HL-60/S4 treated with retinoic acid at 250 ng/mL for 4 days and 3 days (cell line): Measurements from ENCODE around the gene DCUN1D1.

ENCODE experiments used
- in situ Hi-C: fragments of 300-500 bp; cut with MboI; formaldehyde crosslinking; loops from 2 replicates; pipeline ENCODE4 v1.7.0; 2022; ENCODE audit warnings: low sequenced_read_pairs

The DCUN1D1 gene

DNA sequence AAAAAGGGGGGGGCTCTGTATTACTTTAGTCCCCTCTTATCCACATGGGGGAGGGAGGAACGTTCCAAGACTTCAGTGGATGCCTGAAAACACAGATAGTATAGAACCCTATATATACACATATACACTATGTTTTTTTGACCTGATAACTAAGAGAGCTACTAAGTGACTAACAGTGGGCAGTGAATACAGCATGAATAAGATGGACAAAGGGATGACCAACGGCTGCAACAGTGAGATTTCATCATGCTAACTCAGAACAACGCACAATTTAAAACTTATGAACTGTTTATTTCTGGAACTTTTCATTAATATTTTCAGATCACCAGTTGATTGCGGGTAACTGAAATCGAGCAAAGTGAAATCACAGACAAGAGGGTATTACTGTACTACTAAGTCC, 7.3 kb downstream of the DCUN1D1 start:
- in situ Hi-C loops: no loop called here

DNA sequence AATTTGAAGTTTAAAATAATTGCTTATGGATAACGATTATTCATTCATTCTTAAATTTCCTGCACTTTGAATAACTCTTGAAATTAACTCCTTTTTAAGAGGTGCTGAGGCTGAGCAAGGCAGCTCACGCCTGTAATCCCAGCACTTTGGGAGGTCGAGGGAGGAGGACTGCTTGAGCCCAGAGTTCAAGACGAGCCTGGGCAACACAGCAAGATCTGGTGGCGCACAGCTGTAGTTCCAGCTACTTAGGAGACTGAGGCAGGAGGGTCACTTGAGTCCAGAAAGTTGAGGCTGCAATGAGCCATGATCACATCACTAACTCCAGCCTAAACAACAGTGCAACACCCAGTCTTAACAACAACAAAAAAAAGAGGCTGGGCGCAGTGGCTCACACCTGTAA, 8.0 kb downstream of the DCUN1D1 start:
- in situ Hi-C loops: no loop called here

DNA sequence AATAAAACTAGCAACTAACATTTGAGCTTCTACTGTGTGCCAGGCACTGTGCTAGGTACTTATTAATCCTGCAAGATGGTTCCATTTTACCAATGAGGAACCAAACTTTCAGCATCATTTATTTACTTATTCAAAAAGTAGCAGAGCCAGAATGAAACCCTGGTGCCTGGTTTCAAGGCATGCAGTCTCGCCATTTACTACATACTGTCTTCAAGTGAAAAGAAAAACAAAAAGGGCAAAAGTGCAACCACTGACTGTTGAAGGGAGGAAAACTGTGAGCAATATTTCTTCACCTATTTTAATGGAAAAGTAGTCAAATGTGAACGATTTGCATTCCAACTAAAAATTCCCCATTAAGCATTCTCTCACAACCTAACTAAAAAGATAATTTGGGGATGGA, 8.7 kb downstream of the DCUN1D1 start:
- in situ Hi-C loops: no loop called here

DNA sequence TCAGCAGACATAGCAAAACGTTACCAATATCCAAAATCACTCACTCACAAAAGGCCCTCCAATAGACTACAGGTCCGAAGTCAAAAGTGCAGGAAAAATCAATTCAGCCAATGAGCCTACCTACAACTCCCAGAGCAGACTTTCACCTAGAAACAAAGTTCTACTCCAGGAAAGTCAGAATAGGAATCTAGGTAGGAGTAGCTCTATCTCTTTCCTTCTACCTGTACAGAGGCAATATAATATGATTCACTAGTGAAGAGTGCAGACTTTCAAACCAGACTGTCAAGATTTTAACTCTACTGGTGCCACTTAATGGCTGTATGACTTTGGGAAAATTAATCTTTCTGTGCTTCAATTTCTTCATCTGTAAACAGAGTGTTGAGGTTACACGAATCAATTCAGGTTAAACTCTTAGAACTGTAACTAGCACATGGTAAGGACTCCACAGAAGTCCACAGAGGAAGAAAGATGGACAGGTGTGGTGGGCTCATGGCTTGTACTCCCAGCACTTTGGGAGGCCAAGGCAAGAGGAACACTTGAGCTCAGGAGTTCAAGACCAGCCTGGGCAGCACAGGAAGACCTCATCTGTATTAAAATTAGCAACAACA, 9.4 kb downstream of the DCUN1D1 start:
- in situ Hi-C loops: no loop called here

DNA sequence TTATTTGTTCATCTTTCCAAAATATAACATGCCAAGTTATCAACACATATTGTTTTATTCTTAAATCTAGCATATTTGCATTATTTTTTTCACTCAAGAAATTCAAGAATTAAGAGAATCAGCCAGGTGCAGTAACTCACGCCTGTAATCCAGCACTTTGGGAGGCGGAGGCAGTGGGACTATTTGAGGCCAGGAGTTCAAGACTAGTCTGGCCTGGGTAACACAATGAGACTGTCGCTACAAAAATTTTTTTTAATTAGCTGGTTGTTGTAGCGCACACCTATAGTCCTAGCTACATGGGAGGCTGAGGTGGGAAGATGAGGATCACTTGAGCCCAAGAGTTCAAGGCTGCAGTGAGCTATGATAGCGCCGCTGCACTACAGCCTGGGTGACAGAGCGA, 10.5 kb downstream of the DCUN1D1 start:
- in situ Hi-C loops: no loop called here

DNA sequence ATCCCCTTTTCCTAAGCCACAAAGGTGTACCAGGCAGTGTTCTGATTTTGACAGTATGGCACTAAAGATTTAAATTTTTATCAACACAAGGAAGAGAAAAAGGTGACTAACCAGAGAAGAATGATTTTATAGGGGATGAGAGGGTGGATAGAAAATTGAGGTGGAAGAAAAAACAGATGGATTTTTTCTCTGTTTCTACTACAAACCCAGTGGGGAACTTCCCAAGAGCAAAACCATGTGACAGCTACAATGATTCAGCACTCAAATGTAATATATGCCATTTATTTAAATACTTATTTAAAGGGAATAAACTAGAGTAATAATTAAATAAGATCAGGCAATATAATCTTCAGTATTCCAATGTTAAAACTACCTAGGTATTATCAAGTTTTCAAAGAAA, 11.1 kb downstream of the DCUN1D1 start:
- in situ Hi-C loops: no loop called here

DNA sequence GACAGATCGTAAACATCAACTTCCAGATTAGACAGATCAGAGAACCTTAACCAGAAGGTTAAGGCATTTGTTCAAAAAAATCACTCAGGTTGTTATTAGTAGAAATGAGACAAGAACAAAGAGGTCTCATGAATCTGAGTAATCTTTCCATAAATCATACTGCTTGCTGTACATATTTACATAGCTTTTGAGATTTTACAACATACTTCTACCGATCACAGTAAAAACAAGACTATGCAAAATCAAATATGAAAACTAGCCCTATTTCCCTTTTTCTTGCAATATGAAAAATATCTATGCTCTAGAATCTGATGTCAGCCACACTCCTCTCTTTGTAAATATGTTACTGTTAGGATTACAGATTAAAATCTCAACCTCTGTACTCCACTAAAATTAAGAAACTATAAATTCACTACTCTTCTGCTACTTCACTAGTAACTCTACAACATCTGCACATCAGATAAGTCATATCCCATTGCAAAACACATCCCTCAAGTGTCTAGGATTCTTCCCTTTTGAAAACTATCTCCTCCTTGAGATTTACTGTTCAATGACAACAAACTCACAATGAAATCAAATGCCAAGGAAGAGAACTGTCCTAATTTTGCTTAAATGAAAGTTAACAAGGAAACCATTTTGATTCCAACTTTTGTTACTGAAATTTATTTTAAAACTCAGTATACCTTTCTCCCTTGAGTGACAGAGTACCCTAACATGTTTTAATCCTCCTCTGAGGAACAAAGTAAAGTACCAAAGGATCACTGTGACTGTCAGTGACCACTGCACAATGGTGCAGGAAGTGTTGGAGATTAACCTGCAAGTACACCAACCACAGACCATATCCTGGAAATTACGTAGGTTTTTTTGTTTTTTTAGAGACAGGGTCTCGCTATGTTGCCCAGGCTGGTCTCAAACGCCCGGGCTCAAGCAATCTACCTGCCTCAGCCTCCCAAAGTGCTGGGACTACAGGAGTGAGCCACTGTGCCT, 12.8 kb downstream of the DCUN1D1 start:
- in situ Hi-C loops: no loop called here

DNA sequence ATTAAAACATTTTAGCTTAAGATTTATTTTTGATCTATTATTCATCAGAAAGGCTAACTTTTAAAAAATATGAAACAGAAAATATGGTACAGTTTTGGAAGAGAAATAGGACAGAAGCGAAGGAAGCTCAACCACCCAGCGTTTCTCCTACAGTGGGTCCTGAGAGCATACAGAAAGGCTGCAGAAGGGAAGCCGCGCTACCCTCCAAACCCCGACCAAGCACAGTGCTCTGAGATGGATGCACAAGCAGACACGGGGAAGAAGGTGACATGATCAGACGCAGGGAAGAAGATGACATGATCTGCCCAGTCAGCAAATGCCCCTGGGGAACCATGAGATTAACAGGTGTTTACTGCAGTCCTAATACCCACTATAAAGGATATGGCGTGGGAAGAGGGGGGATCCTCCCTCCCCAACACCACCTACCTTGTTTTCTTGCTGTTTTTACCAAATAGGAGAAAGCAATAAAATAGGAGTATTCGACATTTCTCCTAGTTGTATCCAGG, 14.4 kb downstream of the DCUN1D1 start:
- in situ Hi-C loops: no loop called here

DNA sequence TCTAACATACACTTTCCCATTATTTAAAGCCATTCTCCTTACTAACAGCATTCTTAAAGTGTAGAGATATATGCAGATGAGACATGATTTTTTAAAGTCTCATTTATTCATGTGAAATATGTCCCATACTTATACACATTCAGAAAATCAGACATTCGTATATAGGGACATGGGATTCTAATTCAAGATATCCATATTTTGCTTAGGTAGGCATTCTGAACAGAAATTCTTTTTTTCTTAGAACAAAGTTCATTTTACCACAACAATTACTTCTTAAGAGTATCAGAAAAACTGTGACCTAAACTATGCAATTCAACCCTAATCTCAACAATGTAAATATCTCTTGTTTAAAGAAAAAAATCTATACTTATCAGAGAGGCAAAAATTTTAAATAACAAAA, 16.2 kb downstream of the DCUN1D1 start:
- in situ Hi-C loops: no loop called here

DNA sequence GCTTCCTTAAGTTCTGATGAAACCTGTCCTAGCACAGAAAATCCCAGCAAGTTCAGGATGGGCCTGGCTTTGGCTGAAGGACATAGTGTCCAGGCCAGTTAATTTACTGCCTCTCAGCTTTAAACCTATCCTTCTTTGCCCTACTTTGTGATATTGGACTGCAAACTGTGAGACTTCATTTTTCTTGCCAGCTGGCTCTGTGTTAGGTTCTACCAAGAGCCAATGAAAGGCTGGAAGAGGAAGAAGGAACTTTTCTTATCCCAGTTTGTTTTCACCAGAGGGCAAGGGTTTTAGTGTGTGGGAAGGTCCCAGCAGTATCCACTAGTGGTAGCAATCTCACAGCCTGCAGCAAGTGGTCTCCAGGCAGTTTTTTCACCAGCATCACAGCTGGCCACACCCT, 18.2 kb downstream of the DCUN1D1 start:
- in situ Hi-C loops: no loop called here

DNA sequence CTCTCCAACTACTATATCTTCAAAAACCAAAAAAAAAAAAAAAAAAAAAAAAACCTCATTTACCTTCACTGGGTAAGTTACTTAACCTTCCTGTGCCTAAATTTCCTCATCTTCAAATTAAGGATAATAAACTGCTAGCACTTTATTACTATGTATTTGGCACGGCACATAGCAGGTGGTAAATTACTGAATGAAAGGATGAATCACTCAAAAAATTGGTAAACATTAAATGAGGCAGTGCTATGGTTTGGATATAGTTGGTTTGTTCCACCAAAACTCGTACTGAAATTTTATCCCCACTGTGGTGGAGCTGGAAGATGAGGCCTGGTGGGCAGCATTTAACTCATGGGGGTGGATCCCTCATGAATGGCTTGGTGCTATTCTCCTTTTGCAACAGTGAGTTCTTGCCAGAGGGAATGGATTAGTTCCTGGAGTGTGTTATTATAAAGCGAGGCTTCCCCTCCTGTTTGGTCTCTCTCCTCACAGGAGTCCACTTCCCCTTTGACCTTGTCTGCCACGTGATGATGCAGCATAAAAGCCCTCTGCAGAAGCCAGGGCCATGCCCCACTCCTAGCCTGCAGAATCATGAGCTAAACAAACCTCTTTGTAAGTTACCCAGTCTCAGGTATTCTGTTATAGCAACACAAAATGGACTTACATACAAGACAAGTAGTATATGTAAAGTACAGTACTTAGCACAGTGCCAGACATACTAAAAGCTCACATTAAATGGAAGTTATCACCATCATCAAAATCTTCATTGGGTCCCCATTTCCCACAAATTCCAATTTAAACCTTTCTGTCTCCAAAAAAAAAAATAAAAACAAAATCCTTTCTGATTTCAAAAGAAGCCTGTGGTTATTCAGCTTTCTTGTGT, 20.6 kb downstream of the DCUN1D1 start:
- in situ Hi-C loops: no loop called here

DNA sequence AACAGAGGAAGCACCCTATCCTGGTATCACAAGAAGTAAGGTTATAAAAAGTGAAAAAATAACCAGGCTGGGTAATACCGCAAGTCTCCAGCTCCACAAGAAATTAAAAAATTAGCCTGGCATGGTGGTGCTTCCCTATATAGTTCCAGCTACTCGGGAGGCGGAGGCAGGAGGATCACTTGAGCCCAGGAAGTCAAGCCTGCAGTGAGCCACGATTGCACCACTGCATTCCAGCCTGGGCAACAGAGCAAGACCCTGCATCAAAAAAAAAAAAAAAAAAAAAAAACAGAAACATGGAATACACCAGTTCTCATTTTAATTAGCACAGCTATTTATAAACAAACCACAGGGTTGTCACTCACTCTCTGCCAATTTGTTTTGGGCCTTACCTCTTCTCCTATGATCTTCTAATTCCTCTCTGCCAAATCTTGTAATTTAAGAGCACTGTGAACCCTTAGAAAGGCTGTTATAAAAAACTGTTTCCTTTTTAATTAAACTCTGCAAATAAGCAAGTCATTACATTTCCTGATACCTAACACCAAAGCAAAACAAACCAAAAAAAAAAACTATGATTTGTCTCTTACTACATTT, 22.6 kb downstream of the DCUN1D1 start:
- in situ Hi-C loops: no loop called here

DNA sequence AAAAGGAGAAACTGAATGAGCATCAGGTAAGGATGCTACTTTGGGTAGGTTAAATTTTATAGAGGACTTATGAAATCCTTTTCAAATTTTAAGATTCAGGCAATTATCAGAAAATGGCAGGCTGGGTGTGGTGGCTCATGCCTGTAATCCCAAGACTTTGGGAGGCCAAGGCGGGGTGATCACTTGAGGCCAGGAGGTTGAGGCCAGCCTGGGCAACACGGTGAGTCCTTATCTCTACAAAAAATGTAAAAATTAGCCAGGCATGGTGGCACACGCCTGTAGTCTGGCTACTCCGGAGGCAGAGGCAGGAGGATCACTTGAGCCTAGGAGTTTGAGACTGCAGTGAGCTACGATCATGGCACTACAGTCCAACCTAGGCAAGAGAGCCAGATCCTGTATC, 23.1 kb downstream of the DCUN1D1 start:
- in situ Hi-C loops: no loop called here

DNA sequence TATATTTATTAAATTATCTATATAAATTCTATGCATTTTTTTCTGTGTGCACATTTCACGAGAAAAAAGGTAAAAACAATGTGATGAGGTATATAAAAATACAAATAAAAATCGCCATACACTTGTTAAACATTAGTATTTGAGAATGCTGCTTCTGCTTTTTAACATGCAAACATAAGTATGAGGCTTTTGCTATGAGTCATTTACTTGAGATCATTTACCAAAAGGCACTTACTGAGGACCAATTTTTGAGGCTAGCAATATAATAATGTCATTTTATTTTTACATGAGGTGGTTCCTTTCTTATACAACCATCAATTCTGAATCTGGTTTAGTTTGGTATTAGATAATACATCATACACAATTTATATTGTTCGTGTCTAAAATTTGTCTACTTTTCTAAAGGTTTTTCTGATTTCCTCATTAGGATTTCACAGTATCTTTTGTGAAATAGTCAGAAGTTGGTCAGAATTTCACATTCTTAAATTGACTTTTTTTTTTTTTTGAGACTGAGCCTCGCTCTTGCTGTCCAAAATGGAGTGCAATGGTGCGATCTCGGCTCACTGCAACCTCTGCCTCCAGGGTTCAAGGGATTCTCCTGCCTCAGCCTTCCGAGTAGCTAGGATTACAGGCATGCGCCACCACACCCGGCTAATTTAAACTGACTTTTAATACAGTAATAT, 25.6 kb downstream of the DCUN1D1 start:
- in situ Hi-C loops: no loop called here

DNA sequence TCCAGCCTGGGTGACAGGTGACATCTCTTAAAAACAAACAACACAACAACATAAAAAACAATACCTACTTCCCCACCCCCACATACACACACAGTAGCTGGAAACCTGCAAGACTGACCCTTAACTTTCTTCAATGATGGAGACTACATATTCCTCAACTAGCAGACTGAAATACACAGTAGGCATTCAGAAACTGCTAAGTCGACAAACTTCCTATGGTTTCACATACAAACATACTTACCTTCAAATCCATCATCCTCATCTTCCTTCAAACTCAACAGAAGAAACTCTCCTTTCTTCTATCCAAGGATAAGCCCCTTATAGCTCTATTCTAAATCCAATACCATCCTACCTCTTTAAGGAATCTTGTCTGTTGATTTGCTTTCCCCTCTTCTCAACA, 30.6 kb downstream of the DCUN1D1 start:
- in situ Hi-C loops: no loop called here

DNA sequence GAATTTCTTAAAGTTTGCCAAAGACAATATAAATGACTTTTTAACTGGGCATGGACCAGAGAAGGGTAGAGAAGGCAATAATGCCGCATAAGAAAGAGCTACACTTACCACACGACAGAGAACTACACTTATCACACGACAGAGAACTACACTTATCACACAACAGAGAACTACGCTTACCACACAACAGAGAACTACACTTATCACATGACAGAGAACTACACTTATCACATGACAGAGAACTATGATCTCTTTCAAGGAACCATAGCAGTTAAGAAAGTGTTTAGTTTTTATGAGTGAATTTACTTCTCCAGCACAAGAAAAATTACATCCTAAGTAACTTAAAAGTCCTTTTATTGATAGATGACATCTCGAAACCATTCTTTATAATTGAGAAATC, 32.0 kb downstream of the DCUN1D1 start:
- in situ Hi-C loops: no loop called here

DNA sequence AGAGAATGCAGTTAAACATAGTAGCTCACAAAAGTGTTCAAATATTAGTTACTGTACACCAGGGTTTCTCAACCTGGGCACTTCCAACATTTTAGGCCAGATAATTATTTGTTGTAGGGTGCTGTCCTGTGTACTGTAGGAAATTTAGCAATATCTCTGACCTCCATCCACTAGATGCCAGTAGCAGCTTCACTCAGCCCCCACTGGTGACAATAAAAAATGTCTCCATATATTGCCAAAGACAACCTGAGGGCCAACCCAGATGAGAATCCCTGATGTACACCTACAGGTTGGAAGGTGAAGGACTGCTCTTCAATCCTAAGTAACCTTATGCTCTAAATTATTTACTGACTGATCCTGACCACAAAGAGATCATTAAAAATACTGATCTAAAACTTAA, 32.5 kb downstream of the DCUN1D1 start:
- in situ Hi-C loops: no loop called here

DNA sequence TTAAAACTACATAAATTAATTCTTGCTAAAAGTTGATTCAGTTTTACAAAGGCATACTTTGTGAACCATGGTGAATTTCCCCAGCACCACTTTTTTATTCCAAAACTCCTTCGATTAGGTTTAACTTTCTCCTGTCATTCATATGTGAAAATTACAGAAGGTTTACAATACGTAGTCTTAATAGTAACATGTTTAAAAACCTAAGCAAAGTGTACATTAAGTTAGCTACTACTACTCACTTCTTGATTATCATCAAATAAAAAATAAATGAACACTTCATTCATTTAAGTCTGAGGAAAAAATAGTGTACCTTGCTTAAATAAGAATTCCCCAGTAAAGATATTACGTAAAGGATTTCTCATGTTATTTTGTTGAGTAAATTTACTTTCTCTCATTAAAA, 38.6 kb downstream of the DCUN1D1 start:
- in situ Hi-C loops: no loop called here

DNA sequence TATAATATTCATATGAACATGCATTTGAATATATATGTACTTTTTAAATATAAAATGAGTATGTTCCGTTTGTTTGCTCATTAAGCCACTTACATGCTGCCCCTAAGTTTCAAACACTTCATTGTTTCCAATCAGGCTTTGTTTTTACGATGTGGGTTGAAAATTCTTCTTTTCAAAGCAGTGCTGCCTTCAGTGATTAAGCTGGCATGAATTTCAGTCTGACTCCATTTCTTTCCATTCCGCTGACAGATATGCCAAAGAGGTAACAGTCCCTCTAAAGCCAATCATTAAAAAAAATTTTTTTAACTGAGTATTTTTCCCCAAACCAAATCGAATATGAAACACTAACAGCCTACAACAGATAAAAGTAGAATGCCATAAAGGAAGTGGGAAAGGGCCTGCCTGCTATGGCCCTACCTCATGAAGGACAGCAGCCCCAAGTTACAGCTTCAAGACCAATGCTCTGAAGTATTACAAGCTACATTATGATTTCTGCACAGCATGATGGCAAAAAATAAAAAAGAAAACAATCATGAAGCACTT, 40.0 kb downstream of the DCUN1D1 start:
- in situ Hi-C loops: no loop called here
